HG03108 (cell line): Measurements from ENCODE around the gene GPRIN3.

Experiments used
- ATAC-seq: cut with Tn5 transposase; IDR thresholded peaks from one replicate; pipeline ENCODE4 v1.9.1; 2021; ENCODE audit warnings: moderate library complexity; ENCODE audit not compliant: unreplicated experiment

The GPRIN3 gene

GRCh38 chr4:89307446-89308160 is at the start of gene GPRIN3:
TSS of gene GPRIN3 (minus strand) at chr4:89307800. CDS start at chr4:89250110, 57,690 bp downstream.
- ATAC-seq, result peak; percentile 78

GRCh38 chr4:89357340-89357739 is 49.7 kb upstream of the GPRIN3 start:
- no peak for ATAC-seq

DNA sequence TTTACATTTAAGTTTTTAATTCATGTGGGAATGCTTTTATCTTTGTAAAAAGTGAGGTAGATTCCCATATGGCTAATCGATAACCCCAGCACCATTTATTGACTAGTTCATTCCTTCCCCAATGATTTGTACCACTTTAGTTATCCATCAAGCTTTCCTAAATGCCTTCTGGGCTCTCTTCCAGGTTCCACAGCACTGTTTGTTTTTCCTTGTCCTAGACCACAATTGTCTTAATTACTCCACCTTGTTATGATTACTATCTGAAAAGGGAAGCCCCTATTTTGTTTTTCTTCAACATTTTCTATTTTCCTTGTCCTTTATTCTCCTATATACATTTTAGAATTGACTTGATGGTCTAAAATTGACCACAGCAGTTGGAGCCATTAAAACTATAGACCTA is 48.5 kb upstream of the GPRIN3 start:
- ATAC-seq, result no peak

DNA sequence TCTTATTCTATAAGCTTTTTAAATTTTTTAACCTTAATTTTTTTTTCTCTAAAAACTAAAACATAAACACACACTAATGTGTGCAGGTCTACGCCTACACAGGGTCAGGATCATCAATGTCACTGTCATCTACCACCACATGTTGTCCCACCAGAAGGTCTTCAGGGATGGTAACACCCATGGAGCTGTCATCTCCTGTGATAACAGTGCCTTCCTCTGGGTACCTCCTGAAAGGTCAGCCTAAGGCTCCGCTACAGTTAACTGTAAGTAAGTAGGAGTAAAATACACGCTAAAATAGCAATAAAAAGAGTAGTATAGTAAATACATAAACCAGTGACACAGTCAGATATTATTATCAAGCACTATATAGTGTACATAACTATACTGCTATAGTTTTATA is 45.9 kb upstream of the GPRIN3 start:
- ATAC-seq, result no peak

DNA sequence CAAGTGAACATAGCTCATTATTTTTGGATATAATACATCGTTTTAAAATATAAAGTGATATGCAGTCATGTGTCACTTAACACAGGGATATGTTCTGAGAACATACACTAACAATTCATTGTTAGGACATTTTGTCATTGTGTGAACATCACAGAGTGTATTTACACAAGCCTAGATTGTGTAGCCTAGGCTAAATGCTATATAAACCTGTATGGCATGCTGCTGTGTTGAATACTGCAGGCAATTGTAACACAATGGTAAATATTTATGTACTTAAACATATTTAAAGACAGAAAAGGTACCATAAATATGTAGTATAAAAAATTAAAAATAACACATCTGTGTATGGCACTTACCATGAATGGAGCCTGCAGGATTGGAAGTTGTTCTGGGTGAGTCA is 44.9 kb upstream of the GPRIN3 start:
- ATAC-seq, result no peak

DNA sequence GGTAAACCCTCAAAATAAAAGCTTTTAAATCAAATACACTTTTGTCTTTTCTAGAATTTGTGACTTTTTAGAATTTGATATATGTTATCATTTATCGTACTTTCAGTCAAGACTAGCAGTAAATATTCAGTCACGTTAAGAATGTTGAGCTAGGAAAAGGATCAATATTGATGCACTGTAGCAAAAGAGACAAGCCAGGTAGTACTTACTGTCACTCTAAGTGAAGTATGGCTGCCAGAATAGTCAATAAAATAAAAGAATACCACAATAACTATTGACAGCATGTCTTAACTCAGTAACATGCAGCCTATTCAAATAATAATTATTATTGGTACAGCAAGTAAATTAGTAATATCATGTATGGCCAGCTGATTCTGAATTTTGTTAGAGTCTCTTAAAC is 43.6 kb upstream of the GPRIN3 start:
- ATAC-seq, result no peak

- no peak for ATAC-seq
Observed at GRCh38 chr4:89347363-89348025, 39.9 kb upstream of the GPRIN3 start.

- no peak for ATAC-seq
Observed at GRCh38 chr4:89344571-89344970, 37.0 kb upstream of the GPRIN3 start.

DNA sequence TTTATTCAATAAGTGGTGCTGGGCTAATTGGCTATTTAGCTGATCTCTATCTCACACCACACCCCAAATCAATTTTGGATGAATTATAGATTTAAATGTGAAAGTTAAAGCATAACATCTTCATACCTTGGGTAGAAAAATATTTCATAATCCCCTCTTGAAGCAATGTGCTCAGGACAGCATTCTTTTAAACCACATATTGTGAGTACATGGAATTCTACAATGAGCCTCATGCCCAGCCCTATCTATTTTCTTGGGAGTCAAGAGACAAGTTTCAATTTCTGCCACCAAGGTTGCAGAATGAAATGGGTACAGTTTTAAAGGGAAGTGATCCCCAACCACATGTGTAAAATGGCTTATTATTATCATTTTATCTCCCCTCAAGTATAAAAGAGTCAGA is 30.6 kb upstream of the GPRIN3 start:
- no peak for ATAC-seq

DNA sequence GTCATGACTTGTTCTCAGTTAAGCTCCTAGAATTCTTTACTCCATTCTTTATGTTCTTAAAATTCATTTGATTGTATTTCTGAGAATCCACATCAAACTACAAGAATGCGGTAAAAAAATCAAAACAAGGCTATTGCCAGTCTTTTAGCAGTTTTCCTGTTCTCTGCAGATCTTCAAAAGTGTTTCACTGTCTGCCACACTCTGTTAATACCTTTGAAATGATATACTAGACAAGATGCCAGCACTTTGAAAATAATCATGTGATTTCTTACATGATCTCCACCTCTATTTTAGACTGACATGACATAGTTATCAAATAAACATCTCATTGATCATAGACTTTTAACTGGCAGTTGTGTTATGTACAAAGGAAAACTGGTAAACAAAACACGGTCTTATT is 30.1 kb upstream of the GPRIN3 start:
- no peak for ATAC-seq

- no peak for ATAC-seq
Observed at GRCh38 chr4:89336818-89337420, 29.3 kb upstream of the GPRIN3 start.

GRCh38 chr4:89334830-89335229 is 27.2 kb upstream of the GPRIN3 start:
- ATAC-seq, result no peak

- ATAC-seq, result no peak
Observed at GRCh38 chr4:89334311-89334710, 26.7 kb upstream of the GPRIN3 start.

DNA sequence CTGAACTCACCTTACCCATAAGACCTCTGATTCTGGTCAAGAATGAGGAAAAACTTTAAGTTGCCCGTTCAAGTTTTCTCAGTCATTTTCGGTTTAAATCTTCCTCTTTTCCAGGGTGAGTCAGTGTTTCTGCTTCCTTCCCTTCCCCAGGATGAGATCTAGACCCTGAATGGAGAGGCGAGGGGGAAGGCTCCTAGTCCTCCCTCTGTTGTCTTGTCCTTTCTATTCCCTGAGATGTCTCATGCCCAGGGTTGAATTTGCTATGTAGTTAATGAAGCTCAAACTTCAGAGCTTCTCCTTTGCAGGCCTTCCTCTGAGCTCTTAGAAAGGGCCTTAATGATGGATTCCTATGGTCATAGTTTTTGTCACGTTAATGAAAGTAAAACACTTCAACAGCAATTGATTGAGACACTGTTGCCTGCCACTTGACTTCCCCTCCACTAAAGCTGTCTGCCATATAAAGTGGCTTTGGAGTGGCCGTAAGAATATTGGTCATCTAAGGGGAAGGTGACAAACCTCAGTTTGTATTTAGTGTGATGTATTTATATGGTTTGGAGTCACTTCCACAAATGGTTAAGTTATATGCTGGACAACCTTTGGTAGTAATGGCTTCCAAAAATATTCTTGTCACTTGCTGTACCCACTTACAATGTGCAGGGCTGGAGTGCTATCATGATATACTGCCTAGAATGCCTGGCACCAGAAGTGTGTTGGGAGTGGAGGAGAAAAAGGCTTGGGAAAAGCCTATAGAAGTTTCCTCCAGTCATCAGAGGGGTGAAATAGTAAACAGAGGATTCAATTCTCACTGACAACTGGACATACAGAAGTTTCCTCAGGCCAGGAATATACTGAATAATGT is 24.3 kb upstream of the GPRIN3 start:
- ATAC-seq, result no peak

DNA sequence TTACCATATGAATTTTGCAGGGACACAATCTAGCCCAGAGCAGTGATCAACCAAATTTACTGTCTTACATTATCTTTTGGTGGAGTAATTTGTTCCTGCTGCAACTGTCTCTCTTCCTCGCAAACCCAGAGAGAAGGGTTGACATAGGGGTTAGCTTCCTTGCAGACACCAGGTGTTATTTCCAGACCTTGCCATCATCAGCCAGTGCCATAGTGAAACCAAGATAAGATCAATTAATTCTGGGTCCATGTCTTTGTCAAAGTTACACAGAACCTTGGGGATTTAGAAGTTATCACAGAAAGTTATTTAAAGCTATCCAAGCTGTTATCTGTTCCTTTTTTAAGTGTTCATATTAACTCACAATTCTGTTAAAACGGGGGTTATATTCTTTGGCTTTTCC is 23.6 kb upstream of the GPRIN3 start:
- ATAC-seq, result no peak

- no peak for ATAC-seq
Observed at GRCh38 chr4:89329280-89329679, 21.7 kb upstream of the GPRIN3 start.

DNA sequence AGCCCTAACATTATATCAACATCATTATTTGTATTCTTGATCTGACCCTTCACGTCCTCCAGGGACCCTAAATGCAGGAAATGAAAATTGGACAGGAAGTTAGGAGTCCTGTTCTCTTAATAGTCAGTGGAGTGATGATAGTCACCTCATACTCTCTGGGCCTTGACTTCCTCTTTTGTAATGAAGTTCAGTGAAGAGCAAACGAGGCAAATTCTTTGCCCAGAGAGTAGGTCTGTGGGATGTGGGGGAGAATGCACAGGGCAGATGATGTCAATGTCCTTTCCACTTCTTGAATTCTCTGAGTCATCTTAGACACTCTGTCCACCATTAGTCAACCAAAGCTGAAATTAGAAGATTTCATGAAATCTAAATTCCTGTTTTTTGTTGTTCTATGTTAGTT is 17.1 kb upstream of the GPRIN3 start:
- ATAC-seq, result peak; percentile 89

GRCh38 chr4:89322671-89323070 is 15.1 kb upstream of the GPRIN3 start:
- ATAC-seq, result no peak

DNA sequence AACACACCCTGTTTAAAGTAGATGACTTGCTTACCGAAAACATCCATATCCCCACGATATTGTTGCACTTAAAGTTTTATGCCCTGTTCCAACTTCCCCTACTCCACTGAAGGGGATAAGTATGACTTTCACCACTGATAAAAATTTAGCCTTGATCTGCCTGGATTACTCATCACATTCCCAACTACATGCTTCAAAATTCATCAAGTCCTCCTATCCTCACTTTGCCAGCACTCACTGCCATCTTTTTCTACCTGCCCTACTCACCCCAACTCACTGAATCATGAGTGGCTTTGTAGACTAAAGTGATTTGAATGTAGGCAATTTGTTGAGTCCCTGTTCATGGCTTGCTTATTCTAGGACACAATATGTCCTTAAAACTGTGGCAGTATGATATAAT is 12.2 kb upstream of the GPRIN3 start:
- ATAC-seq, result no peak

- no peak for ATAC-seq
Observed at GRCh38 chr4:89316931-89317366, 9.3 kb upstream of the GPRIN3 start.

DNA sequence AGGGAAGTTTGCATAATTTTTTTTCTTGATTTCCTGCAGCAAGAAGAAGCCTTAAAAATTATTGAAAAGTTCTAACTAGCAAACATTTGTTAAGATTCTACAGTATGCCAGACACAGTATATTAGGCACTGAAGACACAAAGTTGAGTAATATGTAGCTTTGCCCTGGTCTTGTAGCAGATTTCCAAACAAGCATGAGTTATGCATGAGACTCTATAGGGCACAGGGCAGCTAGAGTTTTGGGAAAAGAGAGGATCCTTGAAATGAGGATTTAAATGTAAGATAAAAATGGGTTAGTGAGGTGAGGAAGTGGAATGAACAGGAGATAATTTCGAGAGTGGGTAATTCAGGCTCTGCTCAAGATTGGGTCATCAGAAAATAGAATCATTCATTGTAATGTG is 8.6 kb upstream of the GPRIN3 start:
- ATAC-seq, result no peak
